ENCODE data around the gene ADGRB3. TPM values are rescaled to one million over a fixed set of nuclear protein-coding genes. Genes with fewer than 3 reads are reported as not detected.

ADGRB3 gene
- total and polyA plus RNA-seq, 2 experiments from 2014 or later: 1.2 to 1.4 TPM

DNA sequence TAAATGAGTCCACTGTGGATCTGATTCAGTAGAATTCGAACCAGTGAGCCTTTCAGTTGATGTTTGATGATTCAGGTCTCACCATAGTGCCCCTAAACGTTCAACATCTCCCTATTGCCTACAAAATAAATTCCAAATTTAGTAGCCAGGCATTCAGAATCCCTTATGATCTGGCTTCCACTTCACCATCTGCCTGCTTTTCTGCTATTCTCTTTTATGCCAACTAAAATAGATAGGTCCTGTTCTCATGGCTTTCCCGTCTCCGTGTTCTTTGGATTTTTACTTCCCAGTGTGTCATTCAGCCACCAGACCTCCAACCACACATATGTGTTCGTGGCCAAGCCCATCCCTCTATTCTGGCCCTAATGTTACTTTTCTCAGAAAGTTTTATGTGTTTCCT is 751.3 kb downstream of the ADGRB3 start:
- Histone ChIP-seq H3K27ac (no peak overlapping the region), H3K36me3 (no peaks in the 10 kb centered on the region), H3K4me1 (ENCODE audit: low read depth) (no peaks in the 10 kb centered on the region), H3K27me3 (no peaks in the 10 kb centered on the region), H3K4me3 (no peak overlapping the region), H3K9me3 (ENCODE audit: low read depth) (no peaks in the 10 kb centered on the region)
- TF ChIP-seq, protein P1, sequence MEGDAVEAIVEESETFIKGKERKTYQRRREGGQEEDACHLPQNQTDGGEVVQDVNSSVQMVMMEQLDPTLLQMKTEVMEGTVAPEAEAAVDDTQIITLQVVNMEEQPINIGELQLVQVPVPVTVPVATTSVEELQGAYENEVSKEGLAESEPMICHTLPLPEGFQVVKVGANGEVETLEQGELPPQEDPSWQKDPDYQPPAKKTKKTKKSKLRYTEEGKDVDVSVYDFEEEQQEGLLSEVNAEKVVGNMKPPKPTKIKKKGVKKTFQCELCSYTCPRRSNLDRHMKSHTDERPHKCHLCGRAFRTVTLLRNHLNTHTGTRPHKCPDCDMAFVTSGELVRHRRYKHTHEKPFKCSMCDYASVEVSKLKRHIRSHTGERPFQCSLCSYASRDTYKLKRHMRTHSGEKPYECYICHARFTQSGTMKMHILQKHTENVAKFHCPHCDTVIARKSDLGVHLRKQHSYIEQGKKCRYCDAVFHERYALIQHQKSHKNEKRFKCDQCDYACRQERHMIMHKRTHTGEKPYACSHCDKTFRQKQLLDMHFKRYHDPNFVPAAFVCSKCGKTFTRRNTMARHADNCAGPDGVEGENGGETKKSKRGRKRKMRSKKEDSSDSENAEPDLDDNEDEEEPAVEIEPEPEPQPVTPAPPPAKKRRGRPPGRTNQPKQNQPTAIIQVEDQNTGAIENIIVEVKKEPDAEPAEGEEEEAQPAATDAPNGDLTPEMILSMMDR (IDR thresholded peaks at IDR 0.05; ENCODE audit: low read depth, low read length): no peak
- no peak for DNase-seq (ENCODE audit: low read depth in 1 of 2, low spot score in 1 of 2)

DNA sequence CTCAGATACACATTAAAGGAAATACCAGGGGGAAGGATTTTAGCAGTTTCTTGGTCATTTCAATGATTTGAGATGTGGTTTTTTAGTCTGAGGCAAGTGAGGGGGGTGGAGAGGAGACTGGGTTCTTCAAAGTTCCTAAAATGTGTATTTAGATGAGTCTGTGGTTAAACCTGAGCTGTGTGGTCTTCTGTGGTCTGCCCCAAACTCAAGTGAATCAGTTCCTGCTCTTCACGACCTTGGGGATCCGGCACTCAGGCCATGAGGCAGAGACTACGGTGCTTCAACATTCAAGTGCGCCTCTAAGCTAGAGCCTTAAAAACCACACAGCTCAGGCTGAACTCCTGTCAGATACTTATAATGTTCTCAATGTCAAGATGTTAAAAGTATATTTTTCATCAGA is 755.0 kb downstream of the ADGRB3 start:
- TF ChIP-seq, protein P1 (IDR thresholded peaks at IDR 0.05; ENCODE audit: low read depth, low read length): no peak
- no peaks in the 10 kb centered on the region for H3K36me3 ChIP-seq
- no peaks in the 10 kb centered on the region for H3K4me1 ChIP-seq (ENCODE audit: low read depth)
- H3K4me3 ChIP-seq: no peak overlapping the region
- H3K9me3 ChIP-seq (ENCODE audit: low read depth): no peaks in the 10 kb centered on the region
- H3K27me3 ChIP-seq: no peaks in the 10 kb centered on the region
- no peak for DNase-seq (ENCODE audit: low read depth in 1 of 2, low spot score in 1 of 2)
- no peak overlapping the region for H3K27ac ChIP-seq

DNA sequence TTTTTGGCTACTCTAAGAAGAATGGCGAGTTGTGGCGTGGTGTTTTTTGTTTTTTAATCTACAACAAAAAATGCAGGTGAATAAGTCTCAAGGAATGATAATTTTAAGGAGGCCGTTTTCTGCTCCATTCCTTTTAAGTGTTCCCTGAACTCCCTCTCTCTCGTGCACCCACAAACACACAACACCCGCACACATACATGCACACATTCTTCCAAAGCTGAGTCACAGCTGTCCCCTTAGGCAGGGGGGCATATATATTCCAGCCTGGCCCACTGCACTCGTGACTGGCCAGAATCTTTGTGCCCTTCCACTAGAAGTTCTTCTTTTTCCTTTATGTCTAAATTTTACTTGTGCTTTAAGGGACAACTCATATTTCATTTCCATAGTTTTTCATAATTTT is 756.0 kb downstream of the ADGRB3 start:
- no peaks in the 10 kb centered on the region for H3K27me3 ChIP-seq
- H3K4me1 ChIP-seq (ENCODE audit: low read depth): no peaks in the 10 kb centered on the region
- no peak overlapping the region for H3K27ac ChIP-seq
- no peaks in the 10 kb centered on the region for H3K9me3 ChIP-seq (ENCODE audit: low read depth)
- TF ChIP-seq, protein P1 (IDR thresholded peaks at IDR 0.05; ENCODE audit: low read depth, low read length): no peak
- DNase-seq (ENCODE audit: low read depth in 1 of 2, low spot score in 1 of 2): no peak
- H3K4me3 ChIP-seq: no peak overlapping the region
- no peaks in the 10 kb centered on the region for H3K36me3 ChIP-seq

DNA sequence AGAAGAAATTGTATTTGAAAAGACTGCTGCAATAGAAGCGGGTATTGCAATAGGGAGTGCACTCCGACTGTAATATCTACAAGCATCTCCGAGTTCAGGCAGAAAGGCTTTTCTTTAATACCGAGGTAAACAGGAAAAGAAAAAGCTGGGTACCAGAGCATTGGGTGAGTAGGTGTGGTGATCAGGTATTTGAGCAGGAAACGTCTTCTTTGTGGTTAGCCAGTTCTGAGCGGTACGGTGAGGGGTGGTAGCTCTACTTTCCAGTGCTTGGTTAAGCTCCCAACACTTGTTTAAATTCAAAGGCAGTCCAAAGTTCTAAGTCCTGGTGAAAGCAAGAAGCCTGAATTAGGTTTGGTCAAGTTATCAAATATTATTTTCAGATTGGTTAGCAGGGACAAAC is 757.7 kb downstream of the ADGRB3 start:
- DNase-seq (ENCODE audit: low read depth in 1 of 2, low spot score in 1 of 2): no peak
- H3K4me1 ChIP-seq (ENCODE audit: low read depth): no peaks in the 10 kb centered on the region
- no peak overlapping the region for H3K27ac ChIP-seq
- no peaks in the 10 kb centered on the region for H3K9me3 ChIP-seq (ENCODE audit: low read depth)
- H3K4me3 ChIP-seq: no peak overlapping the region
- no peaks in the 10 kb centered on the region for H3K36me3 ChIP-seq
- H3K27me3 ChIP-seq: no peaks in the 10 kb centered on the region
- TF ChIP-seq, protein P1 (IDR thresholded peaks at IDR 0.05; ENCODE audit: low read depth, low read length): no peak

DNA sequence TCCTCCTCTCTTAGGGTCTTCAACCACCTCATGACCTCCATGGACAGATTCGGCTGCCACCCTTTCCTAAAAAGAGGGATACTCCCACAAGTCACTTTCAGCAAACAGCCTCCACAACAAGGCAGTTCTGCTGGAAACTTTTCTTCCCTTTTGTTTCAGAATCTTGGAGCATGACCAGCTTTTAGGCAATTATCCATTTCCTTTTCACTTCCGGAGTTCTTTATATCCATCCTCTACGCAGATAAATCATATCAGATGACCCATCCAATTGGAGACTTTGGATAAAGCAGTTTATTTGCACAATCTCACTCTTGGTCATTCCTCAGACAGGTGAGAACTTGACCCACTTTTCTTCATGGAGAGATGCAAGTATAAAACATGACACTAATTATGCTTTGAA is 763.2 kb downstream of the ADGRB3 start:
- no peaks in the 10 kb centered on the region for H3K27me3 ChIP-seq
- H3K36me3 ChIP-seq: no peaks in the 10 kb centered on the region
- DNase-seq (ENCODE audit: low read depth in 1 of 2, low spot score in 1 of 2): no peak
- TF ChIP-seq, protein P1 (IDR thresholded peaks at IDR 0.05; ENCODE audit: low read depth, low read length): no peak
- no peak overlapping the region for H3K4me3 ChIP-seq
- no peaks in the 10 kb centered on the region for H3K9me3 ChIP-seq (ENCODE audit: low read depth)
- H3K4me1 ChIP-seq (ENCODE audit: low read depth): no peaks in the 10 kb centered on the region
- no peak overlapping the region for H3K27ac ChIP-seq

DNA sequence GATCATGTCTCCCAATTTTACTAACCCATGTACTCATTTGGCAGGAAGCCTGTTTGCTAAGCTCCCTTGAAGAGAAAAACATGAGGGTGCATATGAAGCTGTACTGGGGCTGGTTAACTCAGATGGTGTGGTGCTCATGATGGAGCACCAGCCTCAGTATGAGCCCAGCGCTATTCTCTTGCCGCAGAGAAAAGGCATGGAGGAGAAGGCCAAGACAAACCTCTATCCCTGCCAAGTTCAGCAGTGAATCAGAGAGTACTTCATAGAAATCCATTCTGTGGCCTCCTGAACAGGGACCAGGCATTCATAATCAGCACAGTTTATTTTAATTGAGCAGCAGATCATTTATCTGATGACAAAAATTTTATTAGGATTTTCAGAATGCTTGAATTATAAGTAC is 763.6 kb downstream of the ADGRB3 start:
- Histone ChIP-seq H3K27ac (no peak overlapping the region), H3K4me1 (ENCODE audit: low read depth) (no peaks in the 10 kb centered on the region), H3K27me3 (no peaks in the 10 kb centered on the region), H3K36me3 (no peaks in the 10 kb centered on the region), H3K4me3 (no peak overlapping the region), H3K9me3 (ENCODE audit: low read depth) (no peaks in the 10 kb centered on the region)
- DNase-seq (ENCODE audit: low read depth in 1 of 2, low spot score in 1 of 2): no peak
- TF ChIP-seq, protein P1 (IDR thresholded peaks at IDR 0.05; ENCODE audit: low read depth, low read length): no peak
